Transverse colon (tissue), 4 donors: Measurements from ENCODE around the gene OR13F1. TPM values are rescaled to one million over a fixed set of nuclear protein-coding genes. Genes with fewer than 3 reads are reported as not detected.

Source experiments
- DNase-seq: peaks from one replicate; pipeline ENCODE4 v3.0.0-alpha.2; 2019
- H3K27ac ChIP-seq, 4 donors: fragments of 200-600 bp; sonication (generic); 2 replicates each; pipeline ENCODE4 v1.5.1; 2016 to 2018; ENCODE audit warnings: inconsistent platforms in 4 of 4
- H3K27me3 ChIP-seq: fragments of 200-600 bp; sonication (generic); 2 replicates; pipeline ENCODE4 v1.5.1; 2017; ENCODE audit warnings: inconsistent platforms
- H3K36me3 ChIP-seq, 4 donors: fragments of 200-600 bp; sonication (generic); 2 replicates each; pipeline ENCODE4 v1.5.1; 2017 to 2019; ENCODE audit warnings: inconsistent platforms in 4 of 4
- H3K4me1 ChIP-seq, 4 donors: fragments of 200-600 bp; sonication (generic); 2 replicates each; pipeline ENCODE4 v1.5.1; 2017 to 2020; ENCODE audit warnings: inconsistent platforms in 4 of 4
- H3K4me3 ChIP-seq, 4 donors: fragments of 200-600 bp; sonication (generic); 1 replicate in 1 of 4; 2 replicates in 3 of 4; pipeline versions ENCODE4 v1.5.1 to v1.6.1; 2017 to 2019; ENCODE audit warnings: inconsistent platforms in 4 of 4
- H3K9me3 ChIP-seq, 2 donors: fragments of 200-600 bp; sonication (generic); 2 replicates each; pipeline ENCODE4 v1.5.1; 2017 to 2019; ENCODE audit warnings: inconsistent platforms in 2 of 2
- EP300 ChIP-seq: sonication (generic); formaldehyde crosslinking; IDR thresholded peaks from one replicate; pipeline ENCODE4 v1.6.1; 2017; ENCODE audit warnings: antibody characterized with exemption, low read depth
- POLR2A ChIP-seq: fragments of 450-650 bp; IDR thresholded peaks from one replicate; pipeline ENCODE4 v1.6.1; 2016; ENCODE audit warnings: antibody characterized with exemption, mild to moderate bottlenecking, moderate library complexity
- POLR2AphosphoS5 ChIP-seq, 3 donors: sonication (generic); formaldehyde crosslinking; IDR thresholded peaks; one replicate each; pipeline ENCODE4 v1.6.1; 2016; ENCODE audit warnings: antibody characterized with exemption in 3 of 3
- WGBS, 2 donors: methylation state at CpG; one replicate each; pipeline ENCODE4 v1.1.5; 2018; ENCODE audit warnings: low coverage in 1 of 2; 5-methylcytosine and 5-hydroxymethylcytosine counted together
- in situ Hi-C, 4 donors: fragments of 200-750 bp; cut with MboI; loops; one replicate each; pipeline versions ENCODE4 v1.15.0 to v1.15.1; 2017; ENCODE audit warnings: low sequenced_read_pairs in 3 of 4, low pct_ligation_motif_present in 1 of 4, low pct_unique_long_range_greater_than_20kb in 1 of 4
- intact Hi-C: fragments of 100-400 bp; cut with DNase I; formaldehyde crosslinking; loops from one replicate; pipeline ENCODE4 v1.15.1; 2023; ENCODE audit warnings: low total_unique reads
- total RNA-seq, 4 donors: library from RNA; depleted of rRNA; stranded (reverse); fragments of >200 nt; gene quantifications; one replicate each; pipeline ENCODE4 v1.1.0, GENCODE V29; 2016
- TF ChIP-seq, protein P1 (sequence below), 5 experiments: fragments of 200-600 bp in 3 of 5; fragments of 450-650 bp in 2 of 5; sonication (generic) in 3 of 5; IDR thresholded peaks; 1 replicate in 2 of 5; 2 replicates in 3 of 5; pipeline ENCODE4 v1.5.1; 2016 to 2017; ENCODE audit warnings: antibody characterized with exemption in 5 of 5, inconsistent platforms in 3 of 5, mild to moderate bottlenecking in 2 of 5, moderate library complexity in 1 of 5

OR13F1 gene
- total RNA-seq, 4 donors from 2014 or later, result not detected

DNA sequence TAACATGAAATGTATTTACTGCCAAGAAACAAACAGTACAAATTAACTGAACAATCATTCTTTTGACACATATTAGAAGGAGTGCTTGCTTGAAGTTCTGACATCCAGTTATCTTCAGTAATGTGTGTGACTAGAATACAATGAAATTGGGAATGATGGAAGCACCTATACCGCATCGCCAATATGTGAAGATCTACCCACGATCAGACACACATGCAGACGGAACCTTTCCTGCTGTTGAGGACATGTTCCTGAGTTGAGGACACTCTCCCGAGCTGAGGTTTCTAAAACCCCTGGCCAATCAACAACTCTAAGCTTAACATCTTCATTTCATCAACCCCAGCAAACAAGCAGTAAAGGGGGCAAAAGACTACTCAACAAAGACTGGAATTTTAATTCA, 32.7 kb downstream of the OR13F1 start, which contains the start of gene OR13C3:
Gene OR13C3 (minus strand): TSS at position 101 of the 400 bp plus-strand sequence. CDS start 133 bp downstream, outside the sequence.
- no peaks in the 10 kb centered on the region for H3K27me3 ChIP-seq
- no peaks in the 10 kb centered on the region for H3K9me3 ChIP-seq
- in situ Hi-C loops (no loop called here), intact Hi-C loops (no loop called here)
- no peak within 1 kb of the TSS for H3K4me3 ChIP-seq
- TF ChIP-seq, protein P1, sequence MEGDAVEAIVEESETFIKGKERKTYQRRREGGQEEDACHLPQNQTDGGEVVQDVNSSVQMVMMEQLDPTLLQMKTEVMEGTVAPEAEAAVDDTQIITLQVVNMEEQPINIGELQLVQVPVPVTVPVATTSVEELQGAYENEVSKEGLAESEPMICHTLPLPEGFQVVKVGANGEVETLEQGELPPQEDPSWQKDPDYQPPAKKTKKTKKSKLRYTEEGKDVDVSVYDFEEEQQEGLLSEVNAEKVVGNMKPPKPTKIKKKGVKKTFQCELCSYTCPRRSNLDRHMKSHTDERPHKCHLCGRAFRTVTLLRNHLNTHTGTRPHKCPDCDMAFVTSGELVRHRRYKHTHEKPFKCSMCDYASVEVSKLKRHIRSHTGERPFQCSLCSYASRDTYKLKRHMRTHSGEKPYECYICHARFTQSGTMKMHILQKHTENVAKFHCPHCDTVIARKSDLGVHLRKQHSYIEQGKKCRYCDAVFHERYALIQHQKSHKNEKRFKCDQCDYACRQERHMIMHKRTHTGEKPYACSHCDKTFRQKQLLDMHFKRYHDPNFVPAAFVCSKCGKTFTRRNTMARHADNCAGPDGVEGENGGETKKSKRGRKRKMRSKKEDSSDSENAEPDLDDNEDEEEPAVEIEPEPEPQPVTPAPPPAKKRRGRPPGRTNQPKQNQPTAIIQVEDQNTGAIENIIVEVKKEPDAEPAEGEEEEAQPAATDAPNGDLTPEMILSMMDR (IDR thresholded peaks at IDR 0.05), result no peak
- TF ChIP-seq POLR2AphosphoS5 (IDR thresholded peaks at IDR 0.05), result no peak
- no peak for TF ChIP-seq POLR2A
- no peak for TF ChIP-seq EP300
- H3K36me3 ChIP-seq, result no peaks in the 10 kb centered on the region
- 86 to 100% methylated on average over 4 to 5 of the region's 5 CpGs for WGBS, 2 donors
- DNase-seq, result no peak
- no peaks in the 10 kb centered on the region for H3K4me1 ChIP-seq
- no peak within 1 kb of the TSS for H3K27ac ChIP-seq

DNA sequence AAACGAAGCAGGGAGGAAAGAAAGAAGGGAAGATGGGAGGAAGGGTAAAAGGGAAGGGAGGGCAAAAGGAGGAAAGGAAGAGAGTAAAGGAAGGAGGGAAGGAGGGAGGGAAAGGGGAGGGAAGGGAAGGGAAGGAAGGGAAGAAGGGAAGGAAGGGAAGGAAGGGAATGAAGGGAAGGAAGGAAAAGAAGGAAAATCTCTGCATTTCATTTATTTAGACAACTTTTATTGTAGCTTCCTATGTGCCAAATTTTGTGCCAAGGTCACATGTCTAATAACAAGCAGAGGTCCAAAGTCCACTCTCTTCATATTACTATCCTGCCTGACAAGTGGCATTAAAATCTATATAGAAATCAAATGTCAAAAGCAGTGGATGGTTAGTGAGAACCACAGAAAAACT, 35.2 kb downstream of the OR13F1 start:
- H3K27ac ChIP-seq, result no peak overlapping the region
- 28 to 38% methylated on average over 1 of the region's 1 CpG for WGBS, 2 donors
- H3K4me3 ChIP-seq, result no peak overlapping the region
- H3K27me3 ChIP-seq, result no peaks in the 10 kb centered on the region
- H3K36me3 ChIP-seq, result no peaks in the 10 kb centered on the region
- intact Hi-C loops, result no loop called here
- in situ Hi-C loops, result no loop called here
- DNase-seq, result no peak
- H3K9me3 ChIP-seq, result no peaks in the 10 kb centered on the region
- TF ChIP-seq EP300 (no peak), POLR2A (no peak), POLR2AphosphoS5 (IDR thresholded peaks at IDR 0.05) (no peak)
- TF ChIP-seq, protein P1 (IDR thresholded peaks at IDR 0.05), result no peak
- no peaks in the 10 kb centered on the region for H3K4me1 ChIP-seq

DNA sequence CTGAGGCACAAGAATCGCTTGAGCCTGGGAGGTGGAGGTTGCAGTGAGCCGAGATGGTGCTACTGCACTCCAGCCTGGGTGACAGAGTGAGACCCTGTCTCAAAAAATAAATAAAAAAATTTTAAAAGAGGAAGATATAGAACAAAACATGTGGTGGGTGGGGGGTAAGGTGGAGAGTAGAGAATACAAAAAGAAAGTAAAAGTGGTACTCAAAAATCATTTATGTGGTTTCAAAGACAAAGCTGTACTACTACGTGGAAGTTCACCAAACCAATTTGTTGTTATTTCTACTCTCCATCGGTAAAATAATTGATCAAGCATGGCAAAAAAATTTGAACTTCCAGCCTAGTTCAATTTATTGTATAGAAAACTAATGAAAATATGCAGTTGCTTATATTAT, 40.6 kb downstream of the OR13F1 start:
- no peaks in the 10 kb centered on the region for H3K9me3 ChIP-seq
- no peak for DNase-seq
- intact Hi-C loops (no loop called here), in situ Hi-C loops (no loop called here)
- H3K4me3 ChIP-seq, result no peak overlapping the region
- no peaks in the 10 kb centered on the region for H3K36me3 ChIP-seq
- no peaks in the 10 kb centered on the region for H3K4me1 ChIP-seq
- no peaks in the 10 kb centered on the region for H3K27me3 ChIP-seq
- TF ChIP-seq POLR2A (no peak), EP300 (no peak), POLR2AphosphoS5 (IDR thresholded peaks at IDR 0.05) (no peak)
- TF ChIP-seq, protein P1 (IDR thresholded peaks at IDR 0.05), result no peak
- 83 to 84% methylated on average over 3 to 4 of the region's 4 CpGs for WGBS, 2 donors
- H3K27ac ChIP-seq, result no peak overlapping the region

DNA sequence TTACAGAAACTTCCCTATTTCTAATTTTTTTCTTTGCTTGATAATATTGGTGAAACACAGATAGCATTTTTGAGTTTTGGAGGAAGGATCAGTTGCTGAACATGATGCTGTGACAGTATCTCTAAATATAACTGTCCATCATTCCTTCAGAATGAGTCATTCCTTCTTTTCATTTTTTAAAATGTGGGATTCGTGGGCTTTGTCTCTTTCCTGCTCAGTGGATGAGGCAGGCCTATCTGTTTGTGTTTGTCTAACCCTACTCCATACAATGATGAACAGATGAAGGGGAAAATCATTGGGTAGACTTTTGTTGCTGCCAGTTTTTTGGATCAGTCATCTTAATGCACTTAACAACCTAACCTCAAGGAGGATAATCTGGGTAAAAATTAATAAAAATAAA, 49.2 kb downstream of the OR13F1 start:
- Histone ChIP-seq H3K4me1 (no peaks in the 10 kb centered on the region), H3K4me3 (no peak overlapping the region), H3K27ac (no peak overlapping the region), H3K9me3 (no peaks in the 10 kb centered on the region), H3K27me3 (no peaks in the 10 kb centered on the region), H3K36me3 (no peaks in the 10 kb centered on the region)
- intact Hi-C loops (no loop called here), in situ Hi-C loops (no loop called here)
- WGBS, 2 donors, result 31 to 40% methylated on average over 1 of the region's 1 CpG
- DNase-seq, result no peak
- no peak for TF ChIP-seq EP300
- TF ChIP-seq POLR2A, result no peak
- no peak for TF ChIP-seq POLR2AphosphoS5 (IDR thresholded peaks at IDR 0.05)
- TF ChIP-seq, protein P1 (IDR thresholded peaks at IDR 0.05), result no peak

Other genes starting within 250 kb of the OR13F1 start
- not detected for gene OR13C4, start 22.9 kb downstream of the OR13F1 start, total RNA-seq
- gene OR13C3, start 32.6 kb downstream of the OR13F1 start, total RNA-seq, result not detected
- gene OR13C8, start 64.9 kb downstream of the OR13F1 start, total RNA-seq, result not detected
- not detected for gene OR13C5, start 95.2 kb downstream of the OR13F1 start, total RNA-seq
- not detected for gene OR13C2, start 101.4 kb downstream of the OR13F1 start, total RNA-seq
- not detected for gene OR13C9, start 113.9 kb downstream of the OR13F1 start, total RNA-seq
- gene OR13D1, start 190.3 kb downstream of the OR13F1 start, total RNA-seq, result not detected
- gene NIPSNAP3A, start 243.4 kb downstream of the OR13F1 start, total RNA-seq, result 10 to 100 TPM in 2 of 4 donors, 1 to 10 TPM in 2; 2.6 to 56.3 (median 22.5) TPM